Measurements from ENCODE around the gene CYBC1.

DNA sequence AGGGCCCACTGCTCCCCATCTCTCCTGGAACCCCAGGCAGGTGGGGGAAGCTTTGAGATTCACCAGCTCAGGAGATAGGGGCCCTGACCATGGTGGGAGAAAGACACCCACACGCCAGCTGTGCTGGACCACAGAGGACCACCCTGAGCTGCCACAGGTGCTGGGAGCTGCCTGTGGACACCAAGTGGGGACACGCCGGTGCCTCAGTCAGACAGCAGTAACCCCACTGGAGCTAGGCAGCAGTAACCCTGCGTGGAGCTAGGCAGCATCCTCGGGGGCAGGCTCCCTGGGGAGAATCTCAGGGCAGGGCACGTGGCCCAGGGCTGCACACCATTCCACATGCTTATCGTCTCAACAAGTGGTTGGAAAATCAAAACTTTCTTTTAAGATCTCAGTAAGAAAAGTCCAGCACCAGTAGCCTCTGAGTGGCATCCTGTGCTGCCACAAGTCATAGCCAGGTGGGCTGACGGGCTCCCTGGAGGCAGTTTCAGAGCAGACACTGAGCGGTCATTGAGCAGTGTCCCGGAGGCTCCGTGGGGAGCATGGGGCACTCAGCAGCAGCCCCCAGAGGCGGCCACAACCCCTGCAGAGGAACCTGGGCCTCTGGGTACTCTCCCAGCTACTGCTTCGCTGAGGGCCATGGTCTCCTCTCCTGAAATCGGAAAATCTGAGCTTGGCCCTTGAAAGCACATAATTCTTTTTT is 40.4 kb downstream of the CYBC1 start:
- TF ChIP-seq ATF3 (CRISPR knock-in tag; conservative IDR thresholded peaks at IDR 0.05) (no peak), MAX (CRISPR knock-in tag; IDR thresholded peaks at IDR 0.05) (no peak), E2F4 (CRISPR knock-in tag; IDR thresholded peaks at IDR 0.05; ENCODE audit: borderline replicate concordance, low read depth) (no peak), CTCF (IDR thresholded peaks at IDR 0.05) (no peak), GTF2I (CRISPR knock-in tag; conservative IDR thresholded peaks at IDR 0.05) (no peak), ELF4 (CRISPR knock-in tag; IDR thresholded peaks at IDR 0.05; ENCODE audit: low read depth) (no peak)

All from WTC11 (cell line).